SK-N-SH treated with all-trans-retinoic acid at 6 μM for 48 hours (cell line): ENCODE data around the gene PPP3CA.
A peak's percentile ranks its signal among the peaks of the same experiment; 100 is the strongest.

Experiments
- CREB5 ChIP-seq: fragments of 250-450 bp; sonication (Bioruptor Pico); IDR thresholded peaks from 2 replicates; pipeline ENCODE4 v1.5.1; 2020; ENCODE audit warnings: low read depth, mild to moderate bottlenecking, moderate library complexity
- CSDC2 ChIP-seq: fragments of 250-450 bp; sonication (Bioruptor Pico); IDR thresholded peaks from 2 replicates; pipeline ENCODE4 v1.5.0; 2020; ENCODE audit warnings: mild to moderate bottlenecking, moderate library complexity
- ESRRG ChIP-seq: fragments of 250-450 bp; sonication (Bioruptor Pico); IDR thresholded peaks from 2 replicates; pipeline ENCODE4 v1.6.1; 2021; ENCODE audit warnings: mild to moderate bottlenecking
- ISL1 ChIP-seq: fragments of 250-450 bp; sonication (Bioruptor Pico); IDR thresholded peaks from 2 replicates; pipeline ENCODE4 v2.1.2; 2022; ENCODE audit warnings: mild to moderate bottlenecking, moderate library complexity
- PATZ1 ChIP-seq: fragments of 250-450 bp; sonication (Bioruptor Pico); IDR thresholded peaks from 2 replicates; pipeline ENCODE4 v1.8.0; 2020; ENCODE audit warnings: mild to moderate bottlenecking, moderate library complexity, borderline replicate concordance
- RARB ChIP-seq: fragments of 250-450 bp; sonication (Bioruptor Pico); IDR thresholded peaks from 2 replicates; pipeline ENCODE4 v1.8.0; 2021; ENCODE audit warnings: mild to moderate bottlenecking, moderate library complexity
- ZFP3 ChIP-seq: fragments of 250-450 bp; sonication (Bioruptor Pico); IDR thresholded peaks from 2 replicates; pipeline ENCODE4 v1.5.0; 2020; ENCODE audit warnings: mild to moderate bottlenecking, moderate library complexity
- ZNF70 ChIP-seq: fragments of 450-650 bp; formaldehyde crosslinking; IDR thresholded peaks from 2 replicates; pipeline ENCODE4 v1.5.0; 2020; ENCODE audit warnings: mild to moderate bottlenecking, moderate library complexity

GRCh38 chr4:101356928-101357327 lies 9.6 kb upstream of the PPP3CA start:
- no peak for TF ChIP-seq CREB5 (CRISPR knock-in tag)
- TF ChIP-seq ESRRG (CRISPR knock-in tag), result no peak
- no peak for TF ChIP-seq CSDC2
- no peak for TF ChIP-seq PATZ1 (CRISPR knock-in tag)
- peak; percentile 67 for TF ChIP-seq ISL1 (CRISPR knock-in tag)
- TF ChIP-seq ZNF70 (CRISPR knock-in tag), result no peak
- no peak for TF ChIP-seq ZFP3
- no peak for TF ChIP-seq RARB
